Loucy (cell line): ENCODE data around the gene NFATC3.

ENCODE experiments used
- EZH2phosphoT487 ChIP-seq: fragments of 200-600 bp; IDR thresholded peaks from 2 replicates; pipeline ENCODE4 v1.6.1; 2018; ENCODE audit warnings: antibody characterized with exemption, mild to moderate bottlenecking, moderate library complexity, borderline replicate concordance
- TF ChIP-seq, protein P1 (sequence below): fragments of 200-600 bp; sonication (generic); conservative IDR thresholded peaks from 2 replicates; pipeline ENCODE4 v1.5.1; 2014; ENCODE audit warnings: mild to moderate bottlenecking, antibody characterized with exemption, low read length

GRCh38 chr16:68186877-68187276, 101.7 kb downstream of the NFATC3 start:
- TF ChIP-seq, protein P1, sequence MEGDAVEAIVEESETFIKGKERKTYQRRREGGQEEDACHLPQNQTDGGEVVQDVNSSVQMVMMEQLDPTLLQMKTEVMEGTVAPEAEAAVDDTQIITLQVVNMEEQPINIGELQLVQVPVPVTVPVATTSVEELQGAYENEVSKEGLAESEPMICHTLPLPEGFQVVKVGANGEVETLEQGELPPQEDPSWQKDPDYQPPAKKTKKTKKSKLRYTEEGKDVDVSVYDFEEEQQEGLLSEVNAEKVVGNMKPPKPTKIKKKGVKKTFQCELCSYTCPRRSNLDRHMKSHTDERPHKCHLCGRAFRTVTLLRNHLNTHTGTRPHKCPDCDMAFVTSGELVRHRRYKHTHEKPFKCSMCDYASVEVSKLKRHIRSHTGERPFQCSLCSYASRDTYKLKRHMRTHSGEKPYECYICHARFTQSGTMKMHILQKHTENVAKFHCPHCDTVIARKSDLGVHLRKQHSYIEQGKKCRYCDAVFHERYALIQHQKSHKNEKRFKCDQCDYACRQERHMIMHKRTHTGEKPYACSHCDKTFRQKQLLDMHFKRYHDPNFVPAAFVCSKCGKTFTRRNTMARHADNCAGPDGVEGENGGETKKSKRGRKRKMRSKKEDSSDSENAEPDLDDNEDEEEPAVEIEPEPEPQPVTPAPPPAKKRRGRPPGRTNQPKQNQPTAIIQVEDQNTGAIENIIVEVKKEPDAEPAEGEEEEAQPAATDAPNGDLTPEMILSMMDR, result no peak
- TF ChIP-seq EZH2phosphoT487, result no peak
